Ecto neural progenitor cell (in vitro differentiated cells): Measurements from ENCODE around the gene MAPK8IP3.

Experiments used
- DNase-seq: peaks from one replicate; pipeline ENCODE4 v3.0.0-alpha.2; 2018; ENCODE audit warnings: low spot score

The MAPK8IP3 gene

GRCh38 chr16:1809281-1809801 lies 103.3 kb downstream of the MAPK8IP3 start:
- DNase-seq: peak; percentile 61

GRCh38 chr16:1810106-1810505 lies 104.1 kb downstream of the MAPK8IP3 start:
- DNase-seq: no peak

GRCh38 chr16:1810536-1810935 lies 104.5 kb downstream of the MAPK8IP3 start:
- DNase-seq: no peak

- DNase-seq: peak; percentile 66
Observed at GRCh38 chr16:1812732-1813163, 106.8 kb downstream of the MAPK8IP3 start.

- DNase-seq: no peak
Observed at GRCh38 chr16:1815461-1815860, 109.5 kb downstream of the MAPK8IP3 start.

GRCh38 chr16:1816396-1817275 lies 110.6 kb downstream of the MAPK8IP3 start:
- DNase-seq: no peak

- DNase-seq: no peak
Observed at GRCh38 chr16:1817276-1817589, 111.2 kb downstream of the MAPK8IP3 start.

- DNase-seq: no peak
Observed at GRCh38 chr16:1817716-1818115, 111.7 kb downstream of the MAPK8IP3 start.

GRCh38 chr16:1818204-1818872 lies 112.3 kb downstream of the MAPK8IP3 start:
- DNase-seq: no peak

GRCh38 chr16:1818873-1819525 lies 113.0 kb downstream of the MAPK8IP3 start:
- DNase-seq: no peak

- DNase-seq: no peak
Observed at GRCh38 chr16:1819611-1820010, 113.6 kb downstream of the MAPK8IP3 start.
